ENCODE measurements around the gene COL23A1.
"Not testable (repeated sequence)": the region's sequence is repeated elsewhere in the genome, so short reads cannot be mapped to it uniquely, and the experiment has no call there.

Gene COL23A1

GRCh38 chr5:178511172-178511571, 79.0 kb downstream of the COL23A1 start:
- DNase-seq (ENCODE audit: low read depth in 2 of 2, low spot score in 1 of 2), result no peak

- no peak for DNase-seq (ENCODE audit: low read depth in 2 of 2, low spot score in 1 of 2)
Observed at GRCh38 chr5:178509491-178510057, 80.6 kb downstream of the COL23A1 start.

GRCh38 chr5:178507151-178507932, 82.9 kb downstream of the COL23A1 start:
- DNase-seq (ENCODE audit: low read depth in 2 of 2, low spot score in 1 of 2), result no peak

GRCh38 chr5:178505639-178506407, 84.4 kb downstream of the COL23A1 start:
- no peak for DNase-seq (ENCODE audit: low read depth in 2 of 2, low spot score in 1 of 2)

GRCh38 chr5:178504340-178504960, 85.7 kb downstream of the COL23A1 start:
- DNase-seq (ENCODE audit: low read depth in 2 of 2, low spot score in 1 of 2), result no peak

GRCh38 chr5:178502401-178503100, 87.6 kb downstream of the COL23A1 start:
- no peak for DNase-seq (ENCODE audit: low read depth in 2 of 2, low spot score in 1 of 2)

GRCh38 chr5:178499352-178499751, 90.8 kb downstream of the COL23A1 start:
- no peak for DNase-seq (ENCODE audit: low read depth in 2 of 2, low spot score in 1 of 2)

GRCh38 chr5:178496642-178497041, 93.6 kb downstream of the COL23A1 start:
- DNase-seq (ENCODE audit: low read depth in 2 of 2, low spot score in 1 of 2), result no peak

- no peak for DNase-seq (ENCODE audit: low read depth in 2 of 2, low spot score in 1 of 2)
Observed at GRCh38 chr5:178496214-178496613, 94.0 kb downstream of the COL23A1 start.

- DNase-seq (ENCODE audit: low read depth in 2 of 2, low spot score in 1 of 2), result no peak
Observed at GRCh38 chr5:178495706-178496105, 94.5 kb downstream of the COL23A1 start.

GRCh38 chr5:178492278-178492677, 97.9 kb downstream of the COL23A1 start:
- no peak for DNase-seq (ENCODE audit: low read depth in 2 of 2, low spot score in 1 of 2)

GRCh38 chr5:178490935-178491652, 99.1 kb downstream of the COL23A1 start:
- DNase-seq (ENCODE audit: low read depth in 2 of 2, low spot score in 1 of 2), result no peak

GRCh38 chr5:178489271-178489976, 100.8 kb downstream of the COL23A1 start:
- DNase-seq (ENCODE audit: low read depth in 2 of 2, low spot score in 1 of 2), result no peak

- DNase-seq (ENCODE audit: low read depth in 2 of 2, low spot score in 1 of 2), result no peak
Observed at GRCh38 chr5:178488696-178489095, 101.5 kb downstream of the COL23A1 start.

GRCh38 chr5:178487911-178488600, 102.1 kb downstream of the COL23A1 start:
- no peak for DNase-seq (ENCODE audit: low read depth in 2 of 2, low spot score in 1 of 2)

- not testable (repeated sequence) for DNase-seq (ENCODE audit: low read depth in 2 of 2, low spot score in 1 of 2)
Observed at GRCh38 chr5:178486878-178487512, 103.2 kb downstream of the COL23A1 start.

GRCh38 chr5:178486239-178486641, 104.0 kb downstream of the COL23A1 start:
- no peak for DNase-seq (ENCODE audit: low read depth in 2 of 2, low spot score in 1 of 2)

GRCh38 chr5:178483620-178484019, 106.6 kb downstream of the COL23A1 start:
- DNase-seq (ENCODE audit: low read depth in 2 of 2, low spot score in 1 of 2), result peak; percentile 15 to 36

GRCh38 chr5:178479261-178479660, 110.9 kb downstream of the COL23A1 start:
- DNase-seq (ENCODE audit: low read depth in 2 of 2, low spot score in 1 of 2), result no peak

Data from stimulated activated CD8-positive, alpha-beta memory T cell treated with anti-CD3 and anti-CD28 coated beads, Interleukin-4, amount 100 ng/mL, for 4 hours (primary cell).